Measurements from ENCODE around the gene UBE2Q2. TPM values are rescaled to one million over a fixed set of nuclear protein-coding genes. Genes with fewer than 3 reads are reported as not detected.

UBE2Q2 gene
- total and polyA plus RNA-seq, 8 donors, result 8.7 to 19.4 (median 10.8) TPM

DNA sequence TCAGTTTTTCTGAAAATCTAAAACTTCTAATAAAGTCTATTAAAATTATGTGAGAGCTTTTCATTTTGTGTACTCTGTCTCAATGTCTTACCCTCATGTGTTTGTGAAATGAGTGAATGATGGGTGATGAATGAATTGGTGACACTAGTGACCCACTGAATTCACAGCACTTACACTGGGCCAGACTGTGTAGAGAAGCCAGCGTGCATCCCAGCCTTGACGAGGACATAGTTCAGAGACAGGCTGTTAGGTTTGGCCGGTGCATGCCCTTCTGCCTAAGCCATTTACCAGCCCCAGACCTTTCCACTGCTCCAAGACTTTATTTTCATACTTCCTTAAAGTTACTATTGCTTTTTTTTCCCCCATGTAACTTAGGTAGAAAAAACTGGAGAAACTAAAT lies 99.2 kb downstream of the UBE2Q2 start:
- peak in 2 of 4 donors; percentile 31 to 35 for ATAC-seq

DNA sequence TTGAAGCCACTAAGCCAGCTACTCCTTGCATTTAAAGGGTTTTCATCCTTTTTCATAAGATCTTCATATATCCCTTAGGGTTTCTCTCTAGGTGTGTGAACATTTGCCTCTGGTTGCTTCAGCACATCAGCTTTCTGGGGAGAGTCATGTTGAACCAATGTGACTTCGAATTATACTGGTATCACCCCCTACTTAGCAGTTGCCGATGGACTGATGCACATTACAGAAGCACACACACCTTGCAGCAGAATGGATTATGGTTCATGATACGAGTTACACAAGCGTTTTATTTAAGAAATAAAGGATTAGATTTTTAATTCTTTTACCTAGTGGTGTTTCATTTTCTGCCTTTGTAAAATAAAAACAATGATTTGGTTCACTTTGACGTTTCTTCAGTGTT lies 100.0 kb downstream of the UBE2Q2 start:
- Histone ChIP-seq H3K4me3 (no peak overlapping the region), H3K36me3 (no peaks in the 10 kb centered on the region), H3K27ac (no peak overlapping the region), H3K27me3 (no peaks in the 10 kb centered on the region), H3K9me3 (no peaks in the 10 kb centered on the region), H3K4me1 (no peaks in the 10 kb centered on the region)
- TF ChIP-seq, protein P1, sequence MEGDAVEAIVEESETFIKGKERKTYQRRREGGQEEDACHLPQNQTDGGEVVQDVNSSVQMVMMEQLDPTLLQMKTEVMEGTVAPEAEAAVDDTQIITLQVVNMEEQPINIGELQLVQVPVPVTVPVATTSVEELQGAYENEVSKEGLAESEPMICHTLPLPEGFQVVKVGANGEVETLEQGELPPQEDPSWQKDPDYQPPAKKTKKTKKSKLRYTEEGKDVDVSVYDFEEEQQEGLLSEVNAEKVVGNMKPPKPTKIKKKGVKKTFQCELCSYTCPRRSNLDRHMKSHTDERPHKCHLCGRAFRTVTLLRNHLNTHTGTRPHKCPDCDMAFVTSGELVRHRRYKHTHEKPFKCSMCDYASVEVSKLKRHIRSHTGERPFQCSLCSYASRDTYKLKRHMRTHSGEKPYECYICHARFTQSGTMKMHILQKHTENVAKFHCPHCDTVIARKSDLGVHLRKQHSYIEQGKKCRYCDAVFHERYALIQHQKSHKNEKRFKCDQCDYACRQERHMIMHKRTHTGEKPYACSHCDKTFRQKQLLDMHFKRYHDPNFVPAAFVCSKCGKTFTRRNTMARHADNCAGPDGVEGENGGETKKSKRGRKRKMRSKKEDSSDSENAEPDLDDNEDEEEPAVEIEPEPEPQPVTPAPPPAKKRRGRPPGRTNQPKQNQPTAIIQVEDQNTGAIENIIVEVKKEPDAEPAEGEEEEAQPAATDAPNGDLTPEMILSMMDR (IDR thresholded peaks at IDR 0.05), result no peak
- DNase-seq (no peak), FAIRE-seq (no peak), ATAC-seq (no peak)
- intact Hi-C loops (cut with DNase I), result no loop called here
- 80 to 88% methylated on average over 5 of the region's 5 CpGs for WGBS, 2 donors

More for the DNA sequence above, 99.2 kb downstream of the UBE2Q2 start:
- DNase-seq, result no peak
- Histone ChIP-seq H3K9me3 (no peaks in the 10 kb centered on the region), H3K27me3 (no peaks in the 10 kb centered on the region), H3K36me3 (no peaks in the 10 kb centered on the region), H3K4me1 (no peaks in the 10 kb centered on the region), H3K4me3 (no peak overlapping the region), H3K27ac (no peak overlapping the region)
- TF ChIP-seq, protein P1 (IDR thresholded peaks at IDR 0.05), result no peak
- intact Hi-C loops (cut with DNase I), result no loop called here
- FAIRE-seq, result no peak
- 84 to 86% methylated on average over 3 of the region's 3 CpGs for WGBS, 2 donors

DNA sequence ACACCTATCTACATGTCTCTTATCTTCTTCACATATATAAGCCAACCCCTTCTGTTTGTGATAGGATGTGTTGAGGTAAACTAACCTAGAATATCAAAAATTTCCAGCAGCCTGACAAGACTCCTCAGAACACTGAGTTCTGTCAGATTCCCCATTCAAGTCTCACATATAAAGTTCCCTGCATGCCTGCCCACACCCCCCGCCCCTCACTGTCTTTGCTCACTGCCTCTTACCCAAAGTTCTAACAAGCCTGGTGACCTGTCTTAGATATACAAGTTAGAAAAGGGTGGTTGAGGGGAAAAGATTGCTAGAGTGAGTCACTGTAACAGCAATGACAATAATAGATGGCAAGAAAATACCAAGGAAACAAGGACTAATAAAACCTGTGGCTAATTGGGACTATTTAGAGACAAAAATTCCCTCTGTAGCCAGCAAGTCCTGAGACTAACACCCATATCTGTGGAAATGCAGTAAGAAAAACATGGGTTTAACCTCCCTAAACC lies 100.5 kb downstream of the UBE2Q2 start:
- Histone ChIP-seq H3K4me3 (no peak overlapping the region), H3K27me3 (no peaks in the 10 kb centered on the region), H3K4me1 (no peaks in the 10 kb centered on the region), H3K27ac (no peak overlapping the region), H3K36me3 (no peaks in the 10 kb centered on the region), H3K9me3 (no peaks in the 10 kb centered on the region)
- ATAC-seq, result peak in 1 of 4 donors; percentile 15
- no peak for DNase-seq
- no peak for FAIRE-seq
- TF ChIP-seq, protein P1 (IDR thresholded peaks at IDR 0.05), result no peak
- WGBS, 2 donors, result 78 to 89% methylated on average over 1 of the region's 1 CpG
- intact Hi-C loops (cut with DNase I), result no loop called here

DNA sequence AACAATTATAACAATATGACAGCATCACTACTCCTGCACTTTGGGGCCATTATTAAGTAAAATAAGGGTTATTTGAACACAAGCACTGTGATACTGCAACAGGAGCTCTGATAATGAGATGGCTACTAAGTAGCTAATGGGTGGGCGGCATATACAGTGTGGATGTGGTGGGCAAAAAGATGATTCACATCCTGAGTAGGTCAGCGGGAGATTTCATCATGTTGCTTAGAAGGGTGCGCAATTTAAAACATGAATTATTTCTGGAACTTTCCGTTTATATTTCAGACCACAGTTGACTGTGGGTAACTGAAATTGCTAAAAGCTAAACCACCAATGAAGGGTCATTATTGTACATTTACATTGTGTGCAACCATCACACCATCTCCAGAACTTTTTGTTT lies 102.7 kb downstream of the UBE2Q2 start:
- FAIRE-seq (no peak), ATAC-seq (no peak)

DNA sequence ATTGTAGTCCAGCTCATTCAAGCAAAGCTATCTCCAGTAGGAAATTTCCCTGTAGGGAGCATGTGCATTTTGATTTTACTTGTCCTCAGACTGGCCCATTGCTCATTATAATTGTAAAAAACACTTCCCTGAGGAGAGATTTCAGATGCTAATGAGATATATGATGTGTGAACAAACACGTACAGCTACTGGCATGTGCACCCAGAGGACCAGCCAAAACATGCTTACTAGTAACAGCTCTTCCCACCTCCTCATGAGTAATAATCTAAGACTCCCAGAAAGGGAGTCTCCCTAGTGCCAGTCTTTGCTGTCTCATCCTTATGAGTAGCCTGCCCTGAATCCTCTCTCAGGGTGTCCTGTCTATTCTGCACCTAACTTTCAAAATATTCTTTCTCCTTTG lies 103.8 kb downstream of the UBE2Q2 start:
- Histone ChIP-seq H3K27ac (no peak overlapping the region), H3K9me3 (no peaks in the 10 kb centered on the region), H3K4me1 (no peaks in the 10 kb centered on the region), H3K27me3 (no peaks in the 10 kb centered on the region), H3K4me3 (no peak overlapping the region), H3K36me3 (no peaks in the 10 kb centered on the region)
- no peak for FAIRE-seq
- intact Hi-C loops (cut with DNase I), result no loop called here
- no peak for DNase-seq
- no peak for ATAC-seq
- WGBS, 2 donors, result 85 to 89% methylated on average over 1 of the region's 1 CpG
- TF ChIP-seq, protein P1 (IDR thresholded peaks at IDR 0.05), result no peak

More for the DNA sequence above, 102.7 kb downstream of the UBE2Q2 start:
- Histone ChIP-seq H3K4me3 (no peak overlapping the region), H3K27ac (no peak overlapping the region), H3K36me3 (no peaks in the 10 kb centered on the region), H3K9me3 (no peaks in the 10 kb centered on the region), H3K27me3 (no peaks in the 10 kb centered on the region), H3K4me1 (no peaks in the 10 kb centered on the region)
- intact Hi-C loops (cut with DNase I), result no loop called here
- TF ChIP-seq, protein P1 (IDR thresholded peaks at IDR 0.05), result no peak
- 89 to 91% methylated on average over 4 of the region's 4 CpGs for WGBS, 2 donors
- DNase-seq, result no peak

Measured in pancreas (tissue), 10 donors.